Adrenal gland (tissue), 5 donors: ENCODE results near the gene GRAMD1A.

Source experiments
- POLR2A ChIP-seq, 2 donors: fragments of 450-650 bp; IDR thresholded peaks; one replicate each; pipeline ENCODE4 v1.6.1; 2017; ENCODE audit warnings: antibody characterized with exemption in 2 of 2, mild to moderate bottlenecking in 2 of 2, moderate library complexity in 1 of 2
- TF ChIP-seq, protein P1 (sequence below), 6 experiments: fragments of 450-650 bp in 4 of 6; fragments of 200-600 bp in 2 of 6; sonication (generic) in 1 of 6; IDR thresholded peaks; 1 replicate in 5 of 6; 2 replicates in 1 of 6; pipeline versions ENCODE4 v1.5.1 to v1.8.0; 2016 to 2021; ENCODE audit warnings: antibody characterized with exemption in 6 of 6, mild to moderate bottlenecking in 2 of 6, moderate library complexity in 1 of 6
- donor health status: DM: no; HTN: no; CAD: no.

DNA sequence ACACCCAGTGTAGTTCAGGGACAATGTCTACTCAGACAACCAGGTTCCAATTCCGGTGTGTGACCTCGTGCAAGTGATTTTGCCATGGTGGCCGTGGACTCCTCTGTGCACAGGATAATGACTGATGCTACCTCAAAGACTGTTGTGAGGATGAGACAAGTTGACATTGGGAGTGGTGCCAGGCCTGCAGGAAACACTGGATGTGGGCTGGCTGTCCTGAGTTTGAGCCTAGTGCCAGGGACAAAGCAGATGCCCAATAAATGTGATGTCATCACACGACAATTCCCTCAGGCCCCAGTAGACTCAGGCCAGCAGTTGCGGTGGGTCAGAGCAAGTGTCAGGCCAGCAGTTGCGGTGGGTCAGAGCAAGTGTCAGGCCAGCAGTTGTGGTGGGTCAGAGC lies 24.0 kb downstream of the GRAMD1A start:
- TF ChIP-seq, protein P1, sequence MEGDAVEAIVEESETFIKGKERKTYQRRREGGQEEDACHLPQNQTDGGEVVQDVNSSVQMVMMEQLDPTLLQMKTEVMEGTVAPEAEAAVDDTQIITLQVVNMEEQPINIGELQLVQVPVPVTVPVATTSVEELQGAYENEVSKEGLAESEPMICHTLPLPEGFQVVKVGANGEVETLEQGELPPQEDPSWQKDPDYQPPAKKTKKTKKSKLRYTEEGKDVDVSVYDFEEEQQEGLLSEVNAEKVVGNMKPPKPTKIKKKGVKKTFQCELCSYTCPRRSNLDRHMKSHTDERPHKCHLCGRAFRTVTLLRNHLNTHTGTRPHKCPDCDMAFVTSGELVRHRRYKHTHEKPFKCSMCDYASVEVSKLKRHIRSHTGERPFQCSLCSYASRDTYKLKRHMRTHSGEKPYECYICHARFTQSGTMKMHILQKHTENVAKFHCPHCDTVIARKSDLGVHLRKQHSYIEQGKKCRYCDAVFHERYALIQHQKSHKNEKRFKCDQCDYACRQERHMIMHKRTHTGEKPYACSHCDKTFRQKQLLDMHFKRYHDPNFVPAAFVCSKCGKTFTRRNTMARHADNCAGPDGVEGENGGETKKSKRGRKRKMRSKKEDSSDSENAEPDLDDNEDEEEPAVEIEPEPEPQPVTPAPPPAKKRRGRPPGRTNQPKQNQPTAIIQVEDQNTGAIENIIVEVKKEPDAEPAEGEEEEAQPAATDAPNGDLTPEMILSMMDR (IDR thresholded peaks at IDR 0.05): no peak
- TF ChIP-seq POLR2A (IDR thresholded peaks at IDR 0.05): no peak
